Right cardiac atrium (tissue), 5 donors: ENCODE results near the gene RTKN. TPM values are rescaled to one million over a fixed set of nuclear protein-coding genes. Genes with fewer than 3 reads are reported as not detected.
"Not testable (repeated sequence)": the region's sequence is repeated elsewhere in the genome, so short reads cannot be mapped to it uniquely, and the experiment has no call there.

ENCODE experiments used
- ATAC-seq, 2 donors: fragments of 200-7000 bp; cut with Tn5 transposase; one replicate each; pipeline versions ENCODE4 v1.8.0 to v1.9.1; 2020; ENCODE audit warnings: moderate library complexity in 2 of 2, mild to moderate bottlenecking in 1 of 2
- DNase-seq, 3 donors: peaks; one replicate each; pipeline ENCODE4 v3.0.0-alpha.2; 2020
- H3K27ac ChIP-seq: one replicate; pipeline ENCODE4 v1.5.1; 2013; ENCODE audit warnings: mild to moderate bottlenecking, low read length, control low read depth, moderate library complexity
- H3K27me3 ChIP-seq: one replicate; pipeline ENCODE4 v1.6.1; 2013; ENCODE audit not compliant: control insufficient read depth, insufficient read depth
- H3K4me1 ChIP-seq: one replicate; pipeline ENCODE4 v1.6.1; 2013; ENCODE audit warnings: low read length; ENCODE audit not compliant: control insufficient read depth, insufficient read depth
- H3K4me3 ChIP-seq: one replicate; pipeline ENCODE4 v1.5.1; 2013; ENCODE audit warnings: low read length, control low read depth
- H3K9me3 ChIP-seq: one replicate; pipeline ENCODE4 v1.6.1; 2013; ENCODE audit warnings: low read length; ENCODE audit not compliant: control insufficient read depth
- WGBS: extraction: QIAGEN DNeasy Blood & Tissue Kit; methylation state at CpG from one replicate; pipeline ENCODE4 v1.1.7; 2013; 5-methylcytosine and 5-hydroxymethylcytosine counted together
- intact Hi-C, 4 donors: fragments of 100-400 bp; cut with DNase I; formaldehyde crosslinking; loops; one replicate each; pipeline versions ENCODE4 v1.11.0 to v1.14.0; 2022 to 2023
- polyA plus RNA-seq: library from polyadenylated mRNA; stranded (reverse); fragments of 200-250 nt; gene quantifications from one replicate; pipeline ENCODE4 v1.2.3, GENCODE V29; 2013
- total RNA-seq, 4 donors: library from RNA; stranded (reverse); fragmentation: NEBNext Ultra II Directional; extraction: Animal tissue kit (Norgen Biotek cat#: 25700); gene quantifications; one replicate each; pipeline ENCODE4 v1.2.1, GENCODE V29; 2021
- donor health status: healthy with polysubstance abuse.
- donor health status: DM: no; HTN: yes; CAD: no.
- donor health status: DM: no; HTN: no; CAD: no.
- donor health status: DM: no; HTN: yes; CAD: no; lungs with severe emphysema.
- donor health status: DM: yes; HTN: yes; CAD: no.

The RTKN gene
- total and polyA plus RNA-seq, 5 donors, result 16.2 to 27.9 (median 24.8) TPM

DNA sequence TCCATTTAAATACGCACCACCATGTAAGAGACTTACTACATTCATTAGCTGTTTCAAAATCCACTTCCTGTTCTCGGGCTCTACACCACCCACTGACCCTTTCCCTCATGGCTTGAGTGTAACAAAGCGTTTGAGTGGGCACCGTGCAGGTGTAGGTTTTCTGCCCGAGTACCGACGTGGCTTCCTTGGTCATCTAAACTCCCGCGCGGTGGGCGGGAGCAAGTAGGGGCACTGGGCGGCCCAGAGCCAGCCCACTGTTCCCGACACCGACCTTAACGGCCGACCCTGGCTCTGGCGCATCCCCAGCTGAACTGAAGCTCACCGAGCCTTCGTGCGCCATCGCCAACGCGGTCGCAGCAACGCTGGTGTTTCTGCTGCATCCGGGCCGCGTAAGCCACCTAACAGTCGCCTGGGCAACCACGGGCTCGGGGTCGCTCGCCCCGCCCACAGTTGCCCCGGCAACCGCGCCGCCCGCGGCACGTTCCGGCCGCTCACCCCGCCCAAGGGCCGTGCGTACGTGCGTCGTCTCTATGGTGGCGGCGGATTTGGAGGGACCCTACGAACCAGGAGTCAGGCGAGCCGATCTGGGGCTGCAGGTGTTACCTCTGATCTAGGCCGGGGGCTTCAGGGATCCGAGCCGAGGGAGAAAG, 20.4 kb downstream of the RTKN start, which contains the start of the genes C2orf81 and WDR54:
Gene C2orf81 (minus strand): TSS at position 399 of the 650 bp plus-strand sequence. CDS start 59 bp downstream, at position 340.
Gene WDR54 (plus strand): TSS at position 510 of the 650 bp plus-strand sequence. CDS start 424 bp downstream, outside the sequence.
- ATAC-seq, result peak; percentile 94 to 95
- peak within 1 kb of the TSS; percentile 4 for H3K27ac ChIP-seq

DNA sequence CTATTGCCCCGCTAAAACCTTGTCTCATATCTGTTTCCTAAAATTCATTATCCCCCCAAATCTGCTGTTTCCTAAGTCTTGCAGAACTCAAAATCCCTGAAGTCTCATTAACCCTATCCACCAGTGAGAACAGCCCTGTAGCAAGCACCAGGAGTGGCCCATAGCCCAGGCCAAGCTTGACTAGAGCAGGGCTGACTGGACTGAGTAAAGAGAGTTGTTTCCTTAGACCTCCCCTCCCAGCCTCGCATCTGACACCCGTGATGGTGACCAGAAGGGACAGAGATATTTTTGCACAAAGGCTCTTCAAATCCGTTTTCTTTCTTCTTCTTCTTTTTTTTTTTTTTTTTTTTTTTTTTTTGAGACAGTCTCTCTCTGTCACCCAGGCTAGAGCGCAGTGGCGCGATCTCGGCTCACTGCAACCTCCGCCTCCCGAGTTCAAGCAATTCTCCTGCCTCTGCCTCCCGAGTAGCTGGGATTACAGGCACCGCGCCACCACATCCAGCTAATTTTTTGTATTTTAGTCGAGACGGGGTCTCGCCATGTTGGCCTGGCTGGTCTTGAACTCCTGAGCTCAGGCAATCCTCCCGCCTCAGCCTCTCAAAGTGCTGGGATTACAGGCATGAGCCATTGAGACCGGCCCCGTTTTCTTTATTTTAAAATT, 21.2 kb downstream of the RTKN start:
- intact Hi-C loops, H3K4me1 ChIP-seq, ATAC-seq, H3K4me3 ChIP-seq, H3K27ac ChIP-seq, H3K9me3 ChIP-seq, H3K27me3 ChIP-seq, DNase-seq: not testable (repeated sequence)
- WGBS, result 77% methylated on average over 19 of the region's 19 CpGs

More for the DNA sequence above, 20.4 kb downstream of the RTKN start, which contains the start of the genes C2orf81 and WDR54:
- peak; percentile 92 to 96 (median 96) for DNase-seq
- Histone ChIP-seq H3K4me1 (no peaks in the 10 kb centered on the region), H3K9me3 (no peaks in the 10 kb centered on the region), H3K4me3 (peak within 1 kb of the TSS; percentile 54), H3K27me3 (no peaks in the 10 kb centered on the region)
- under 1% methylated on average over 57 of the region's 57 CpGs for WGBS
- intact Hi-C loops, result no loop called here

DNA sequence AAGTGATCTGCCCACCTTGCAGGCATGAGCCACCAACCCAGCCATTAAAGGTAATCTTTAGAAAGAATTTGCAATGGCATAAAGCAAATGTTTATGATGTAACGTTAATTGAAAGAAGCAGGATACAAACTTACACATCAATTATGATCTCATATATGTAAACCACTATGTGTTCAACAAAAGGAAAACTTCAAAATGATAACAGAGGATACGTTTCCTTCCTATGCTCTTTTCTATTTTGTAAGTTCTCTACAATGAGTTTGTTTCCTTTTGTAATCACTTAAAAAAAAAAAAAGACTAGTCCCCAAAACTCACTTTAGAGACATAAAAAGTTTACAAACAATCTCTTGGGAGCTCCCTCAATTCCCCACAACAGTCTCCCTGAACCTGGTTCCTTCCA, 21.7 kb downstream of the RTKN start:
- no peaks in the 10 kb centered on the region for H3K9me3 ChIP-seq
- no peaks in the 10 kb centered on the region for H3K4me1 ChIP-seq
- DNase-seq, result no peak
- H3K27me3 ChIP-seq, result no peaks in the 10 kb centered on the region
- no peak overlapping the region for H3K4me3 ChIP-seq
- H3K27ac ChIP-seq, result no peak overlapping the region
- no peak for ATAC-seq
- intact Hi-C loops, result no loop called here
- 76% methylated on average over 2 of the region's 2 CpGs for WGBS

GRCh38 chr2:74419345-74419744, 22.4 kb downstream of the RTKN start:
- no peak for ATAC-seq
- no peaks in the 10 kb centered on the region for H3K27me3 ChIP-seq
- no peaks in the 10 kb centered on the region for H3K9me3 ChIP-seq
- no peak overlapping the region for H3K4me3 ChIP-seq
- no peak overlapping the region for H3K27ac ChIP-seq
- no peaks in the 10 kb centered on the region for H3K4me1 ChIP-seq
- intact Hi-C loops, result no loop called here
- no peak for DNase-seq
- 86% methylated on average over 1 of the region's 1 CpG for WGBS

GRCh38 chr2:74418312-74418711, 23.4 kb downstream of the RTKN start:
- DNase-seq (peak; percentile 58 to 90 (median 82)), ATAC-seq (no peak)
- H3K4me1 ChIP-seq, result no peaks in the 10 kb centered on the region
- H3K4me3 ChIP-seq, result no peak overlapping the region
- H3K27ac ChIP-seq, result no peak overlapping the region
- intact Hi-C loops, result no loop called here
- WGBS, result 44% methylated on average over 27 of the region's 27 CpGs
- H3K9me3 ChIP-seq, result no peaks in the 10 kb centered on the region
- no peaks in the 10 kb centered on the region for H3K27me3 ChIP-seq

GRCh38 chr2:74417763-74418162, 24.0 kb downstream of the RTKN start:
- 92% methylated on average over 6 of the region's 6 CpGs for WGBS
- Histone ChIP-seq H3K4me3 (no peak overlapping the region), H3K27ac (no peak overlapping the region), H3K4me1 (peaks cover 2% of the 10 kb centered on the region), H3K9me3 (no peaks in the 10 kb centered on the region), H3K27me3 (no peaks in the 10 kb centered on the region)
- intact Hi-C loops, result no loop called here
- DNase-seq (no peak), ATAC-seq (no peak)

DNA sequence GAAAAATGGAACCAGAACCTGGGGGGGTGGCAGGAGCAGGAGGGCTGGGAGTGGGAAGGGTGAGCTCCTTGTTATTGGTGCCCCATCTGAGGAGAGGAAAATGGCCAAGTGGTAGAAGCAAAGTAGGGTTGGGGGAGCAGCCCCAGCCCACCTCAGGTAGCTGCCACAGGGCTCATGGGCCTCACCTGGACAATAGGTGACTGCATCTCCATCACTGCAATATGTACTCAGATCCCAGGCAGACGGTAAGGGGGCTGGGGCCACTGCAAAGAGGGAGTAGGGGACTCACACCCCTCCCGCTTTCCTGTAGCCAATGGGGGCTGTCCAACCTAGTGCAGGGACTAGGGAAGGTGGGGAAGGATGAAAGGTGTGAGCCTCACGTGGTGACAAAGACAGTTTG, 24.5 kb downstream of the RTKN start:
- ATAC-seq, result no peak

GRCh38 chr2:74416778-74417177, 25.0 kb downstream of the RTKN start:
- DNase-seq (no peak), ATAC-seq (no peak)
- H3K4me3 ChIP-seq, result no peak overlapping the region
- WGBS, result 62% methylated on average over 3 of the region's 3 CpGs
- H3K9me3 ChIP-seq, result no peaks in the 10 kb centered on the region
- H3K27me3 ChIP-seq, result no peaks in the 10 kb centered on the region
- intact Hi-C loops, result no loop called here
- peaks cover 2% of the 10 kb centered on the region for H3K4me1 ChIP-seq
- no peak overlapping the region for H3K27ac ChIP-seq

More for the DNA sequence above, 24.5 kb downstream of the RTKN start:
- Histone ChIP-seq H3K27ac (no peak overlapping the region), H3K27me3 (no peaks in the 10 kb centered on the region), H3K9me3 (no peaks in the 10 kb centered on the region), H3K4me3 (no peak overlapping the region), H3K4me1 (peaks cover 2% of the 10 kb centered on the region)
- WGBS, result 84% methylated on average over 3 of the region's 3 CpGs
- intact Hi-C loops, result no loop called here
- no peak for DNase-seq

- no peaks in the 10 kb centered on the region for H3K27me3 ChIP-seq
- no peak for DNase-seq
- peak overlapping the region; percentile 46 for H3K4me3 ChIP-seq
- 49% methylated on average over 35 of the region's 35 CpGs for WGBS
- ATAC-seq, result peak in 1 of 2 donors; percentile 15
- H3K9me3 ChIP-seq, result no peaks in the 10 kb centered on the region
- H3K4me1 ChIP-seq, result peaks cover 2% of the 10 kb centered on the region
- no peak overlapping the region for H3K27ac ChIP-seq
- intact Hi-C loops, result no loop called here
These were observed 25.9 kb downstream of the RTKN start for GRCh38 chr2:74415762-74416395.

DNA sequence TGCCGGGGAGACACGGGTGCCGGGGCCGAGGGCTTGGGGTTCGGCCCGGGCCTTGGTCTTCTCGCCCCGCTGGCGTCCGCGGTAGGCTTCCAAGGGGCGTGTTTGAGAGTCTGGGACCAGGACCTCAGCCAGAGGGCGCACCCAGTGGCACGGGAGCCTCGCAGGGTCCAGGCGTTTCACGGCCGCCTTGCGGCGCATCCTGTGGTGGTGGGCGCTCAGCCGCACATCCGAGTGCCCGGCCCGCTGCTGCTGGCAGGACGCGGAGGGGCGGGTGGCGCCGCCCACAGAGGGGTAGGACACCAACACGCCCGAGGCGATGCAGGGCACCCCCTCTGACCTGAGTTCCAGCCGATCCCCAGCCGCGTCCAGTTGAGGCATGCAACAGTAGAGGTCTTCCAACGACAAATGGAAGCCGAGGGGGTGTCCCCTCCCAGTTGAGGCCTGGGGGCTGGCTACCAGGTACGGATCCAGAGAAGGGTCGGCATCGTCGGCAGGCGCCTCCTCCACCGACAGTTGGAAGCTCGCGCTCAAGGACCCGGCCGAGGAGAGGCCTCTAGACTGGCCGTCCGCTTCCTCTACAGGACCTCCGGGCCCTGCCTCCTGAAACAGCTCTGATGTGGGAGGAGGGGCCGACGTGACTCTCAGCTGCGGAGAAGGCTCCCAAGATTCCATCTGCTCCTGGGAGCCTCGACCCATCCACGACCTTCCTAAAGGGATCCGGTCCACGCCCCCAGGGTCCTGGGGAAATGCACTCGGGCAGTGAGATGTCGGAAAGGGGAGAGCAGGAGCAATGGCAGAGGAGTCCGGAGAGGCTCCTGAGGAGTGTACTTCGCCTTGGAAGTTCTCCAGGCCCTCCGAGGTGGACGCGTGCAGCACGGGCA, 26.6 kb downstream of the RTKN start:
- Histone ChIP-seq H3K27ac (no peak overlapping the region), H3K9me3 (no peaks in the 10 kb centered on the region), H3K4me1 (peaks cover 2% of the 10 kb centered on the region), H3K27me3 (no peaks in the 10 kb centered on the region), H3K4me3 (peak overlapping the region; percentile 46)
- ATAC-seq (peak; percentile 86 to 87), DNase-seq (peak; percentile 67 to 91 (median 88))
- WGBS, result 5% methylated on average over 66 of the region's 66 CpGs
- intact Hi-C loops, result no loop called here
